ENCODE measurements around the gene USP5.
"Not testable (repeated sequence)": the region's sequence is repeated elsewhere in the genome, so short reads cannot be mapped to it uniquely, and the experiment has no call there.

USP5 gene

GRCh38 chr12:6842075-6842474, 9.9 kb upstream of the USP5 start:
- no peak for DNase-seq

- no peak for DNase-seq
Observed at GRCh38 chr12:6843118-6843902, 8.6 kb upstream of the USP5 start.

DNA sequence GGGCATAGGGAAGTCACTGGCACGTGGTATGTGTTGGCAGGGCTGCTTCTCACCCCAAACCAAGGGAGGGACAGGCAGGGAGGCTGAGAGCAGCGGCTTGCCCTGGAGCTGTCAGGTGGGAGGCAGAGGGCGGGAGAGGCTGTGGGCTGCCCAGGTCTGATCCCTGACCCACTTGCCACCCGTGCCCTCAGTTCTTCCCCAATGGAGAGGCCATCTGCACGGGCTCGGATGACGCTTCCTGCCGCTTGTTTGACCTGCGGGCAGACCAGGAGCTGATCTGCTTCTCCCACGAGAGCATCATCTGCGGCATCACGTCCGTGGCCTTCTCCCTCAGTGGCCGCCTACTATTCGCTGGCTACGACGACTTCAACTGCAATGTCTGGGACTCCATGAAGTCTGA, 6.6 kb upstream of the USP5 start:
- no peak for DNase-seq

- DNase-seq: no peak
Observed at GRCh38 chr12:6846316-6846869, 5.6 kb upstream of the USP5 start.

GRCh38 chr12:6847676-6848075, 4.3 kb upstream of the USP5 start:
- no peak for DNase-seq

DNA sequence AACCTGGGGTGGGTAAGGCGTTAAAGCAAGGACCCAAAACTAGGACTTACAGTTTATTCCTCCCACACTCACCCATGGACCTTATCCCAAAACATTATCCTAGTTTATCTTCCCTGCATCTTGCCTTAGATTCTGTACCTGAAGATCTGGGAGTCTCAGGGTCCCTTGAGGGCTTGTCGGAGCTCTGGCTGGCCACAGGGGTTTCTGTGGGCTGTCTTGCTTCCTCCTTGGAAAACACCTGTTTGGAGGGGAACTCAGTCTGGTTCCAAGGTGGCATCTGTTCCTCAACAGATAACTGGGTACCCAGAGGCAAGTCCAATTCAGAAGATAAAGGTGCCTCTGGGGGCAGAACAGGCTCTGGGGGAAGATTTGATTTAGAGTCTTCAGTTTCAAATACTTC, 2.5 kb upstream of the USP5 start:
- no peak for DNase-seq

GRCh38 chr12:6849976-6850560, 1.9 kb upstream of the USP5 start:
- DNase-seq: no peak

- no peak for DNase-seq
Observed at GRCh38 chr12:6850796-6851152, 1.2 kb upstream of the USP5 start.

DNA sequence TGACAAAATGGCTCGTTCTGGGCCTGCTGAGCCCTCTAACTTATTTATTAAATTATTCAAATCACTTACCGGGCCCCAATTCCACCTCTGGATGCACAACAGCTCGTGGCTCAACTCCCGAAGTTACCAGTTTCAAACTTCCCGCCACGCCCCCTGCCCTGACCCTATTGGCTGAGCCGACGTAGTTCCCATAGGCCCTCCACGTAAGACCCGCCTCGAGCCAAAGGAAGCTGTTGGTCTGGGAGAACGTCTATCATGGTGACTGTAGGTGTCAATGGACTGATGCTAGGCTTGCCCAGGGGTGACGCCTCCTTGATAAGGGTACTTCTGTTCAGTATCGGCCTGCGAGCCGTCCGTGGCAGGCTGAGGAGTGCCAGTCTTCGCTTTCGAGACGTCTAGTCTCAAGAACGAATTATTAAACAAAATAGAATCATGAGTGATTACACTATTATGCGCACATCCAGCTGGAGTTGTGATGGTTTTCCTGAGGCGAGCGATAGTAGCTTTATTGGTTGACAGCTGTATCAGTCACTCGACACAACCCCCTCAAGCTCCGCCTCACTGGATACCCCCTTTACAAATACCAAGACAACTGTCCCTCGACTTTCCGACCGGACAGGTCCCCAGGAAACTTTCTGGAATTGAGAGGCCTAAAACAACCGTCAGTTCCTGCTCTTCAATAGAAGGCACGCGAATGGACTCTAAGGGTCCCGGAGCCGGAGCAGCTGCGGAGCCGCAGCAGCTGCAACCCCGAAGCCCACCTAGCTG, 613 bp upstream of the USP5 start, which contains the start of gene CDCA3:
Gene CDCA3, minus strand, starts transcription at position 134 of the 768 bp plus-strand sequence. CDS start 334 bp downstream, outside the sequence.
- DNase-seq: peak; percentile 91

- DNase-seq: peak; percentile 74
Observed at GRCh38 chr12:6852651-6853354, 853 bp downstream of the USP5 start.

GRCh38 chr12:6853626-6854025, 1.7 kb downstream of the USP5 start:
- no peak for DNase-seq

DNA sequence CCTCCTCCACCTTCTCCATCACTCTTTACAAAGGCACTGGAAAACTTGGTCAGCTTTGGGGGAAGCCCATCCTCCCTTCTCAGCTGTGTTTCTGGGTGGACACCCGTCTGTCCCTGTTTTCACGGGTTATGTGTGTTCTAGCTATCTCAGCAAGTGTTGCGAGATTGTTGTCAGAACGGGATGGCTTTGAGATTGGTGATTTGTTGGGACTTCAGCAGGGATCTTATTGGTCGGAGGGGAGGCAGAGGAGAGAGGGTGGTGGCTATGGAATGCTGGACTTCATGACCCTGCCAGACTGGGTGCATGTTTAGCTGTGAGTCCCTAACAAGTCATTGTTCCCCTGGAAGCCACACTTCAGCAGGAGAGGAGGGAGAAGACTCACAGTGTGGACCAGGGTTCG, 2.1 kb downstream of the USP5 start:
- no peak for DNase-seq

GRCh38 chr12:6855322-6855721, 3.4 kb downstream of the USP5 start:
- DNase-seq: no peak

- no peak for DNase-seq
Observed at GRCh38 chr12:6858799-6859198, 6.8 kb downstream of the USP5 start.

- DNase-seq: no peak
Observed at GRCh38 chr12:6860116-6860515, 8.2 kb downstream of the USP5 start.

GRCh38 chr12:6860942-6861341, 9.0 kb downstream of the USP5 start:
- DNase-seq: no peak

GRCh38 chr12:6861391-6861790, 9.4 kb downstream of the USP5 start:
- DNase-seq: no peak

DNA sequence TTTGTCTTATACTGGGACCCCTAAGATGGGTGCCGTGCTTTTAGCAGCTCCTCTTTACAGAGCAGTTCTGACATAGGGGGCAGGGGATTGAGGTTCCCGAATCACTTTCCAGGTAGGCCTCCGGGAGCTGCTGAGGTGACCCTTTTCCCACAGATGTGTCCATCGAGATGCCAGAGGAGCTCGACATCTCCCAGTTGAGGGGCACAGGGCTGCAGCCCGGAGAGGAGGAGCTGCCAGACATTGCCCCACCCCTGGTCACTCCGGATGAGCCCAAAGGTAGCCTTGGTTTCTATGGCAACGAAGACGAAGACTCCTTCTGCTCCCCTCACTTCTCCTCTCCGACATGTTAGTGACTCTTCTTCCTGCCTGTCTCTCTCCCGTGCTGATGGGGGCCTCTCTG, 11.1 kb downstream of the USP5 start:
- DNase-seq: no peak

GRCh38 chr12:6863586-6864321, 11.8 kb downstream of the USP5 start:
- no peak for DNase-seq

GRCh38 chr12:6865307-6865706, 13.4 kb downstream of the USP5 start:
- DNase-seq: not testable (repeated sequence)

DNA sequence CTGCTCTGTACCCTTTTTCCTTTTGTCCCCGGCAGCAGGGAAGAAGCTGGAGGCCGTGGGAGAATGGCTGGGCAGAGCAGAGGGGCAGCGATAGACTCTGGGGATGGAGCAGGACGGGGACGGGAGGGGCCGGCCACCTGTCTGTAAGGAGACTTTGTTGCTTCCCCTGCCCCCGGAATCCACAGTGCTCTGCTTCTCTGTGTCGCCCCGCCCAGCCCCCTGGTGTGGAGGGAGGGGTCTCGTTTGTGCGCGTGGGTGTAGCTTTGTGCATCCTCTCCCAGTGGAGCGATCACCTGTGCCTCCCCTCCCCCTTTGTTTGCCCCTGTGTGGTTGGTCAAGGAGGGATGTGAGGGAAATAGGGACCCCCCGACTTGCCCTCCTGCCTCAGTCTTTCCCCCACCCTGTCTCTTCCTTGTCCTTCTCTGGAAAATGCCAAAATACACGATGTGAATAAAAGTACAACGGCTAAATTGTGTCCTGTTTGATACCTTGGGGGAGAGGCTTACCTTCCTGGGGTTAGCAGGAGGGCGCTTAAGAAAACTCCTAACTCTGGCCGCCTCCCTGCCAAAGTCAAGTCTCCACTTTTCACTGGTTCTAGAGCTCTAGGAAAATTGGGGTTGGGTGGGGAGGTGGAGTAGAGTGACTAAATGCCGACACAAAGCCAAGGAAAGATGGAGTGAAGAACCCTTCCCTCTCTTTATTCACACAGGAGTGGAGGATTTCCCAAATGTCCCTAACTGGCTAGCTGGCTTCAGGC, 14.4 kb downstream of the USP5 start:
- DNase-seq: no peak

Data from CD4-positive, alpha-beta T cell treated with Interleukin-17A for 4 hours (primary cell).